Pulmonary artery endothelial cell (primary cell): Measurements from ENCODE around the gene CTSZ. TPM values are rescaled to one million over a fixed set of nuclear protein-coding genes. Genes with fewer than 3 reads are reported as not detected.
A peak's percentile ranks its signal among the peaks of the same experiment; 100 is the strongest.
"Not testable (repeated sequence)": the region's sequence is repeated elsewhere in the genome, so short reads cannot be mapped to it uniquely, and the experiment has no call there.

Experiments
- DNase-seq: peaks from one replicate; pipeline ENCODE4 v3.0.0-alpha.2; 2011; ENCODE audit warnings: low read depth, low spot score
- total RNA-seq: library from RNA; depleted of rRNA; stranded (reverse); fragments of >200 nt; gene quantifications from 2 replicates; pipeline ENCODE4 v1.2.3, GENCODE V29; 2014

The CTSZ gene
- total RNA-seq, 1 donor from 2014 or later, result 223 TPM

GRCh38 chr20:59014680-59015389 lies 7.8 kb upstream of the CTSZ start:
- no peak for DNase-seq

- no peak for DNase-seq
These were observed 7.0 kb upstream of the CTSZ start for GRCh38 chr20:59013959-59014608.

GRCh38 chr20:59013031-59013951 lies 6.2 kb upstream of the CTSZ start:
- DNase-seq, result no peak

- not testable (repeated sequence) for DNase-seq
These were observed 4.8 kb upstream of the CTSZ start for GRCh38 chr20:59011874-59012157.

GRCh38 chr20:59010995-59011873 lies 4.2 kb upstream of the CTSZ start:
- peak; percentile 93 for DNase-seq

GRCh38 chr20:59010321-59010994 lies 3.4 kb upstream of the CTSZ start:
- peak; percentile 46 for DNase-seq

- DNase-seq, result no peak
These were observed 1.8 kb upstream of the CTSZ start for GRCh38 chr20:59008715-59009336.

GRCh38 chr20:59007665-59008511 lies 834 bp upstream of the CTSZ start:
- DNase-seq, result no peak

- no peak for DNase-seq
These were observed 739 bp downstream of the CTSZ start for GRCh38 chr20:59006167-59006863.

- no peak for DNase-seq
These were observed 1.4 kb downstream of the CTSZ start for GRCh38 chr20:59005523-59006166.

GRCh38 chr20:59004763-59005522 lies 2.1 kb downstream of the CTSZ start:
- DNase-seq, result no peak

GRCh38 chr20:59004493-59004762 lies 2.6 kb downstream of the CTSZ start:
- DNase-seq, result no peak

- no peak for DNase-seq
These were observed 3.1 kb downstream of the CTSZ start for GRCh38 chr20:59003836-59004492.

GRCh38 chr20:59002874-59003399 lies 4.1 kb downstream of the CTSZ start:
- DNase-seq, result no peak

GRCh38 chr20:59002388-59002787 lies 4.7 kb downstream of the CTSZ start:
- DNase-seq, result no peak

- no peak for DNase-seq
These were observed 5.4 kb downstream of the CTSZ start for GRCh38 chr20:59001449-59002171.
